OCI-LY1 (cell line): ENCODE results near the gene MGAT5B.

Experiments
- H2AFZ ChIP-seq: fragments of 200-600 bp; sonication (generic), shearing (Covaris generic); 2 replicates; pipeline ENCODE4 v1.6.0; 2014; ENCODE audit warnings: antibody characterized with exemption, mild to moderate bottlenecking, low read length
- H3F3A ChIP-seq: fragments of 200-600 bp; sonication (generic), shearing (Covaris generic); 2 replicates; pipeline ENCODE4 v1.6.0; 2014; ENCODE audit warnings: mild to moderate bottlenecking, antibody characterized with exemption, low read length, moderate library complexity; ENCODE audit not compliant: insufficient read depth
- H3K27ac ChIP-seq: fragments of 200-600 bp; sonication (generic); 2 replicates; pipeline ENCODE4 v1.5.1; 2014; ENCODE audit warnings: low read length, mixed run types, mild to moderate bottlenecking, low read depth; ENCODE audit not compliant: poor library complexity, severe bottlenecking
- H3K27me3 ChIP-seq: fragments of 200-600 bp; sonication (generic); 2 replicates; pipeline ENCODE4 v1.6.0; 2014; ENCODE audit warnings: antibody characterized with exemption, mild to moderate bottlenecking, low read length, moderate library complexity; ENCODE audit not compliant: insufficient read depth
- H3K36me3 ChIP-seq: fragments of 200-600 bp; sonication (generic); 2 replicates; pipeline ENCODE4 v1.6.1; 2014; ENCODE audit warnings: mild to moderate bottlenecking, antibody characterized with exemption, low read length, moderate library complexity, mixed read lengths; ENCODE audit not compliant: insufficient read depth
- H3K4me1 ChIP-seq: fragments of 200-600 bp; sonication (generic); 2 replicates; pipeline ENCODE4 v1.5.1; 2014; ENCODE audit warnings: mild to moderate bottlenecking, low read length, moderate library complexity; ENCODE audit not compliant: insufficient read depth, severe bottlenecking
- H3K4me2 ChIP-seq: fragments of 200-600 bp; sonication (generic), shearing (Covaris generic); 2 replicates; pipeline ENCODE4 v1.6.1; 2014; ENCODE audit warnings: low read length
- H3K4me3 ChIP-seq: fragments of 200-600 bp; sonication (generic); 2 replicates; pipeline ENCODE4 v1.5.1; 2014; ENCODE audit warnings: low read length, low read depth, mild to moderate bottlenecking, mixed read lengths; ENCODE audit not compliant: poor library complexity, severe bottlenecking
- H3K79me2 ChIP-seq: fragments of 200-600 bp; shearing (Covaris generic); 2 replicates; pipeline ENCODE4 v1.6.1; 2016; ENCODE audit warnings: mixed run types, low read length, mixed read lengths; ENCODE audit not compliant: insufficient read depth
- H3K9ac ChIP-seq: fragments of 200-600 bp; sonication (generic), shearing (Covaris generic); 2 replicates; pipeline ENCODE4 v1.6.1; 2014; ENCODE audit warnings: mild to moderate bottlenecking, low read length, mixed read lengths
- H3K9me2 ChIP-seq: fragments of 200-600 bp; sonication (generic), shearing (Covaris generic); 2 replicates; pipeline ENCODE4 v1.6.1; 2014; ENCODE audit warnings: low read depth, mild to moderate bottlenecking, low read length, mixed read lengths
- H3K9me3 ChIP-seq: fragments of 200-600 bp; shearing (Covaris generic); 2 replicates; pipeline ENCODE4 v1.6.1; 2014; ENCODE audit warnings: low read length, mixed read lengths
- H4K20me1 ChIP-seq: fragments of 200-600 bp; sonication (generic), shearing (Covaris generic); 2 replicates; pipeline ENCODE4 v1.6.0; 2016; ENCODE audit warnings: mild to moderate bottlenecking, low read length; ENCODE audit not compliant: insufficient read depth
- EZH2 ChIP-seq: fragments of 200-600 bp; sonication (generic), shearing (Covaris generic); IDR thresholded peaks from 2 replicates; pipeline ENCODE4 v1.8.0; 2017; ENCODE audit warnings: borderline replicate concordance, mixed run types, mild to moderate bottlenecking, antibody characterized with exemption, low read length, moderate library complexity, mixed read lengths
- TF ChIP-seq, protein P1 (sequence below): fragments of 200-600 bp; sonication (generic), shearing (Covaris generic); IDR thresholded peaks from 2 replicates; pipeline ENCODE4 v1.5.1; 2017; ENCODE audit warnings: mild to moderate bottlenecking, antibody characterized with exemption, low read length, moderate library complexity, mixed read lengths

MGAT5B gene

GRCh38 chr17:76924345-76925342, 56.4 kb downstream of the MGAT5B start:
- Histone ChIP-seq H3K9me2 (no peaks in the 10 kb centered on the region), H3K4me1 (no peaks in the 10 kb centered on the region), H3K79me2 (no peaks in the 10 kb centered on the region), H4K20me1 (no peaks in the 10 kb centered on the region), H3K4me3 (no peak overlapping the region), H2AFZ (no peak overlapping the region), H3K27me3 (peaks cover 3% of the 10 kb centered on the region; the same call in 1 of the 2 replicates), H3K4me2 (no peak overlapping the region), H3K9me3 (no peaks in the 10 kb centered on the region), H3F3A (no peaks in the 10 kb centered on the region), H3K9ac (no peak overlapping the region), H3K36me3 (no peaks in the 10 kb centered on the region), H3K27ac (no peak overlapping the region)
- TF ChIP-seq, protein P1, sequence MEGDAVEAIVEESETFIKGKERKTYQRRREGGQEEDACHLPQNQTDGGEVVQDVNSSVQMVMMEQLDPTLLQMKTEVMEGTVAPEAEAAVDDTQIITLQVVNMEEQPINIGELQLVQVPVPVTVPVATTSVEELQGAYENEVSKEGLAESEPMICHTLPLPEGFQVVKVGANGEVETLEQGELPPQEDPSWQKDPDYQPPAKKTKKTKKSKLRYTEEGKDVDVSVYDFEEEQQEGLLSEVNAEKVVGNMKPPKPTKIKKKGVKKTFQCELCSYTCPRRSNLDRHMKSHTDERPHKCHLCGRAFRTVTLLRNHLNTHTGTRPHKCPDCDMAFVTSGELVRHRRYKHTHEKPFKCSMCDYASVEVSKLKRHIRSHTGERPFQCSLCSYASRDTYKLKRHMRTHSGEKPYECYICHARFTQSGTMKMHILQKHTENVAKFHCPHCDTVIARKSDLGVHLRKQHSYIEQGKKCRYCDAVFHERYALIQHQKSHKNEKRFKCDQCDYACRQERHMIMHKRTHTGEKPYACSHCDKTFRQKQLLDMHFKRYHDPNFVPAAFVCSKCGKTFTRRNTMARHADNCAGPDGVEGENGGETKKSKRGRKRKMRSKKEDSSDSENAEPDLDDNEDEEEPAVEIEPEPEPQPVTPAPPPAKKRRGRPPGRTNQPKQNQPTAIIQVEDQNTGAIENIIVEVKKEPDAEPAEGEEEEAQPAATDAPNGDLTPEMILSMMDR = no peak
- TF ChIP-seq EZH2 = no peak

DNA sequence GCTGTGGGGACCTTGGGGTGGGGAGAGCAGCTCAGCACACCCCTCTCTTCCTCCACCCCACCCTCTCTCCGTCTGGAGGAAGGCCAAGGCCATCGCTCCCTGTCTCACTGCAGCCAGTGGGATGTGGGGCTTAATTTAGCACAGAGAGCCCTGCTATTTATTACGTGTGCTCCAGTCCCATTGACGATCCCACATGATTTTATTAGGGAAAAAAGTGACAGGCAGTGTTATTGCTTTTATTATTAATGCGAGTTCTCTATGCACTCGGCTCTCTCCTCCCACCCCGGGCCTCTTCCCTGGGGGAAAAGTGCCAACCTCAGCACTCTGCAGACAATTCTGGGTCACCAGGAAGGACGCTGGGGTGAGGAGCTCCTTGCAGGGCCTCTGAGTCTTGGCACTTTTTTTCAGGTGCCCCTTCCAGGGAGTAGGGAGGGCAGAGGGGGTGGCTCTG, 57.3 kb downstream of the MGAT5B start:
- Histone ChIP-seq H3K79me2 (no peaks in the 10 kb centered on the region), H3K27me3 (peaks cover 3% of the 10 kb centered on the region; the same call in 1 of the 2 replicates), H3K9ac (no peak overlapping the region), H2AFZ (no peak overlapping the region), H3K4me2 (no peak overlapping the region), H3K4me1 (no peaks in the 10 kb centered on the region), H3K36me3 (no peaks in the 10 kb centered on the region), H3K4me3 (no peak overlapping the region), H3K9me2 (no peaks in the 10 kb centered on the region), H3K9me3 (no peaks in the 10 kb centered on the region), H3K27ac (no peak overlapping the region), H4K20me1 (no peaks in the 10 kb centered on the region), H3F3A (no peaks in the 10 kb centered on the region)
- TF ChIP-seq, protein P1 = no peak

DNA sequence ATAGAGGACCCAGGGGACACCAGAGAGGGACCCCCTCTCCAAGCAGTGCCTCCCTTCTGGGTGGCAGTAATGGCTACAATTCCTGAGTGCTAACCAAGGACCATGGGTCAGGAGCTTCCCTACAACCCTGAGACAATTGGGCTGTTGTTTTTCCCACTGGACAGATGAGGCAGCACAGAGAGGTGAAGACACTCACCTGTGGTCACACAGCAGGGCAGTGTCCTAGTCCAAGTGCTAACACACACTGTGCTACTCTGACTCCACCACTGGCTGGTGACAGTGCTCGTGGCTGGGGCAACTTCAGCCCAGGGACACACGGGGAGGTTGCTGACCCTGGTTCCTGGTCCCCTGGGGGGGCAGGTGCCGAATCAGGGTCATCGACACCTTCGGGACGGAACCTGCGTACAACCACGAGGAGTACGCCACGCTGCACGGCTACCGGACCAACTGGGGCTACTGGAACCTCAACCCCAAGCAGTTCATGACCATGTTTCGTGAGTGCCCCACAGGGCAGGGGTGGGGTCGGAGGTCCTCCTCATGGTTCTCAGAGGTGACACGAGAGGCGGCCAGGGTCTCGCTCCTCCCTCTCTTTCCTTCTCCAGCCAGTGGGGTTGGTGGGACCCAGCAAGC, 58.1 kb downstream of the MGAT5B start:
- H3K9me3 ChIP-seq = no peaks in the 10 kb centered on the region
- no peak overlapping the region for H3K9ac ChIP-seq
- no peaks in the 10 kb centered on the region for H3K9me2 ChIP-seq
- H3K4me1 ChIP-seq = no peaks in the 10 kb centered on the region
- H4K20me1 ChIP-seq = no peaks in the 10 kb centered on the region
- no peaks in the 10 kb centered on the region for H3K36me3 ChIP-seq
- H3F3A ChIP-seq = no peaks in the 10 kb centered on the region
- H3K79me2 ChIP-seq = no peaks in the 10 kb centered on the region
- H2AFZ ChIP-seq = no peak overlapping the region
- H3K27ac ChIP-seq = no peak overlapping the region
- no peak overlapping the region for H3K4me3 ChIP-seq
- H3K27me3 ChIP-seq = peaks cover 3% of the 10 kb centered on the region; the same call in 1 of the 2 replicates
- H3K4me2 ChIP-seq = no peak overlapping the region
- no peak for TF ChIP-seq EZH2
- TF ChIP-seq, protein P1 = no peak
